Suprapubic skin (tissue), 4 donors: ENCODE results near the gene ERVFRD-1. TPM values are rescaled to one million over a fixed set of nuclear protein-coding genes. Genes with fewer than 3 reads are reported as not detected.

Experiments used
- DNase-seq, 2 donors: peaks; one replicate each; pipeline ENCODE4 v3.0.0-alpha.2; 2019; ENCODE audit warnings: low spot score in 2 of 2
- H3K27ac ChIP-seq: fragments of 200-600 bp; sonication (generic); one replicate; pipeline ENCODE4 v1.5.1; 2019
- H3K27me3 ChIP-seq: fragments of 200-600 bp; sonication (generic); one replicate; pipeline ENCODE4 v1.5.1; 2019
- H3K36me3 ChIP-seq: fragments of 200-600 bp; sonication (generic); one replicate; pipeline ENCODE4 v1.5.1; 2019
- H3K4me1 ChIP-seq: fragments of 200-600 bp; sonication (generic); one replicate; pipeline ENCODE4 v1.5.1; 2019
- H3K4me3 ChIP-seq: fragments of 200-600 bp; sonication (generic); one replicate; pipeline ENCODE4 v1.5.1; 2019; ENCODE audit warnings: mild to moderate bottlenecking
- H3K9me3 ChIP-seq: fragments of 200-600 bp; sonication (generic); one replicate; pipeline ENCODE4 v1.5.1; 2019
- EP300 ChIP-seq: sonication (generic); formaldehyde crosslinking; IDR thresholded peaks from one replicate; pipeline ENCODE4 v1.6.1; 2017; ENCODE audit warnings: antibody characterized with exemption
- POLR2A ChIP-seq, 2 donors: fragments of 450-650 bp; IDR thresholded peaks; one replicate each; pipeline ENCODE4 v1.6.1; 2017; ENCODE audit warnings: antibody characterized with exemption in 2 of 2, mild to moderate bottlenecking in 2 of 2, moderate library complexity in 2 of 2
- POLR2AphosphoS5 ChIP-seq, 3 donors: sonication (generic); formaldehyde crosslinking; IDR thresholded peaks; one replicate each; pipeline ENCODE4 v1.6.1; 2017; ENCODE audit warnings: antibody characterized with exemption in 3 of 3
- WGBS: methylation state at CpG from one replicate; pipeline ENCODE4 v1.1.5; 2018; 5-methylcytosine and 5-hydroxymethylcytosine counted together
- total RNA-seq, 4 donors: library from RNA; depleted of rRNA; stranded (reverse); fragments of >200 nt; gene quantifications; one replicate each; pipeline ENCODE4 v1.1.0, GENCODE V29; 2016
- TF ChIP-seq, protein P1 (sequence below), 2 donors: fragments of 200-600 bp in 1 of 2; fragments of 450-650 bp in 1 of 2; sonication (generic) in 1 of 2; IDR thresholded peaks; one replicate each; pipeline ENCODE4 v1.5.1; 2016 to 2019; ENCODE audit warnings: antibody characterized with exemption in 2 of 2, mild to moderate bottlenecking in 1 of 2, moderate library complexity in 1 of 2

ERVFRD-1 gene
- total RNA-seq, 4 donors from 2014 or later, result not detected

DNA sequence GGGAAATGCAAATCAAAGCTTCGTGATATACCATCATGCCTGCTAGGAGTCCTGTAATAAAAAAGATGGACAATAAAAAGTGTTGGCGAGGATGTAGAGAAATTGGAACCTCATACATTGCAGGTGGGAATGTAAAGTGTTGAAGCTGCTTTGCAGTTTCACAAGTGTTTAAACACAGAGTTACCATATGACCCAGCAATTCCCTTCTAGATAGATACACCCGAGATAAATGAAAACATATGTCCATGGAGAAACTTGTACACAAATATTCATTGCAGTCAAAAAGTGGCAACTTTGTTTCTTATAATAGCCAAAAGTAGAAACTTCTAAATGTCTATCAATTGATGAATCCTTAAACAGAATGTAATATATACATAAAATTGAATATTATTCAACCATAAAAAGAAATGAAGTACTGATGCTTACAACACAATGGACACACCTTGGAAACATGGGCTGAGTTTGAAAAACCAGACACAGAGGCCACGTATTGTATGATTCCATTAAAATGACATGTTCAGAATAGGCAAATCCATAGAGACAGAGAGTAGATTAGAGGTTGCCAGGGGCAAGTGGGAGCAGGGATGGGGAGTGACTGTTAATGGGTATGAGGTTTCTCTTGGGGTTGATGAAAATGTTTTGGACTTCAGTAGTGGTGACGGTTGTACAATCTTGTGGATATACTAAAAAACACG is 20.8 kb upstream of the ERVFRD-1 start:
- Histone ChIP-seq H3K9me3 (no peaks in the 10 kb centered on the region), H3K4me1 (no peaks in the 10 kb centered on the region), H3K27ac (no peak overlapping the region), H3K4me3 (no peak overlapping the region), H3K36me3 (peaks cover 13% of the 10 kb centered on the region), H3K27me3 (no peaks in the 10 kb centered on the region)
- 87% methylated on average over 6 of the region's 6 CpGs for WGBS
- TF ChIP-seq, protein P1, sequence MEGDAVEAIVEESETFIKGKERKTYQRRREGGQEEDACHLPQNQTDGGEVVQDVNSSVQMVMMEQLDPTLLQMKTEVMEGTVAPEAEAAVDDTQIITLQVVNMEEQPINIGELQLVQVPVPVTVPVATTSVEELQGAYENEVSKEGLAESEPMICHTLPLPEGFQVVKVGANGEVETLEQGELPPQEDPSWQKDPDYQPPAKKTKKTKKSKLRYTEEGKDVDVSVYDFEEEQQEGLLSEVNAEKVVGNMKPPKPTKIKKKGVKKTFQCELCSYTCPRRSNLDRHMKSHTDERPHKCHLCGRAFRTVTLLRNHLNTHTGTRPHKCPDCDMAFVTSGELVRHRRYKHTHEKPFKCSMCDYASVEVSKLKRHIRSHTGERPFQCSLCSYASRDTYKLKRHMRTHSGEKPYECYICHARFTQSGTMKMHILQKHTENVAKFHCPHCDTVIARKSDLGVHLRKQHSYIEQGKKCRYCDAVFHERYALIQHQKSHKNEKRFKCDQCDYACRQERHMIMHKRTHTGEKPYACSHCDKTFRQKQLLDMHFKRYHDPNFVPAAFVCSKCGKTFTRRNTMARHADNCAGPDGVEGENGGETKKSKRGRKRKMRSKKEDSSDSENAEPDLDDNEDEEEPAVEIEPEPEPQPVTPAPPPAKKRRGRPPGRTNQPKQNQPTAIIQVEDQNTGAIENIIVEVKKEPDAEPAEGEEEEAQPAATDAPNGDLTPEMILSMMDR (IDR thresholded peaks at IDR 0.05), result no peak
- TF ChIP-seq EP300, result no peak
- TF ChIP-seq POLR2A (IDR thresholded peaks at IDR 0.05), result no peak
- no peak for TF ChIP-seq POLR2AphosphoS5 (IDR thresholded peaks at IDR 0.05)
- DNase-seq, result no peak

DNA sequence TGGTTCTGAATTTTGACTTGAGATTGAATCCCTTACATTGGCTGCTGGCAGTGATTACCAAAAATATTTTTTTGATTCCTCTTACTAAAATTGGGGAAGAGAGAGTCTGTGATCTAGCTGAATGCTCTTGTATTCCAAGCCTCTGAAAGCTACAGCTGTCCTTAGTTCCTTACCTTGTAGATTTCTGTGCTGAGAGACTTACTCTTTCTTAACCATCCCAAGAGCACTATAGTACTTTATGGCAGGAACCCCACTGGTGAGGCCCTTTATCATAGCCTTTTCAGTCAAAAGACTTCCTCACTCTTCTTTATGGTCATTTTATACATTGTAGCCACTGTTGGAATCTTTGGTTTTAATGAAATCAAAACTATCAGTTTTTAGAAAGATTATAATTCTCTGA is 19.1 kb upstream of the ERVFRD-1 start:
- Histone ChIP-seq H3K27me3 (no peaks in the 10 kb centered on the region), H3K27ac (no peak overlapping the region), H3K4me1 (peaks cover 10% of the 10 kb centered on the region), H3K36me3 (peaks cover 8% of the 10 kb centered on the region), H3K4me3 (no peak overlapping the region), H3K9me3 (no peaks in the 10 kb centered on the region)
- no peak for DNase-seq
- TF ChIP-seq POLR2AphosphoS5 (IDR thresholded peaks at IDR 0.05) (no peak), EP300 (no peak)
- TF ChIP-seq, protein P1 (IDR thresholded peaks at IDR 0.05), result no peak

DNA sequence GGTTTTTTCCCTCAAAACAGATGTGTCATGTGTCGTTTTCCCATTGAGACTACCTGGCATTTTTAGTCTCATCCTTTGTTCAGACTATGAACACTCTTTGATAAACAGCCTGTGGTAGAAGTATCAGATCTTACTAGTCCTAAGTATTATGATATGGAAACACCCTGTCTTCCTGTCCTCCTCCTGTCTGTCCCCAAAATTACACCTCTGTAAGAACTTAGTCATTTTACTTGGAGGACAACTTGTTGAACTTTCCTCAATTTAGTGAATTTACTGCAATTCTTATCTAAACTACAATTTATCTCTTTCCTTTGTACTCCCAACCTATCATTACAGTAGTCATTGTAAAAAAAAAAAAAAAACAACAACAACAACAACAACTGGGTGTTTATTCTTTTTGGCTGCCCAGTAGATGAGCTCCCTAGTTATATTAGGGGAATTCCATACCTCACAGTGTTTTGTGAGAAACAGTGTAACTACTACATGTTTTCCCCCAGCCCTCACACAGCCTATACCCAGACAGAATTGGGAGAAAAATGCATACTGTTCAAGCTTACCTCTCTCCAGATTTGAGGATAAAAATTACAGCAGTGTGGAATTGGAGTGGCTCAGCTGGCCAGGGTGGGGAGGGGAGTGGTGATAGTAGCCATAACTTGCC is 18.5 kb upstream of the ERVFRD-1 start:
- H3K4me1 ChIP-seq, result peaks cover 10% of the 10 kb centered on the region
- no peak for DNase-seq
- peaks cover 2% of the 10 kb centered on the region for H3K36me3 ChIP-seq
- H3K4me3 ChIP-seq, result no peak overlapping the region
- 28% methylated on average over 1 of the region's 1 CpG for WGBS
- no peak overlapping the region for H3K27ac ChIP-seq
- no peaks in the 10 kb centered on the region for H3K27me3 ChIP-seq
- H3K9me3 ChIP-seq, result no peaks in the 10 kb centered on the region
- TF ChIP-seq, protein P1 (IDR thresholded peaks at IDR 0.05), result no peak
- TF ChIP-seq EP300, result no peak
- TF ChIP-seq POLR2AphosphoS5 (IDR thresholded peaks at IDR 0.05), result no peak
- no peak for TF ChIP-seq POLR2A (IDR thresholded peaks at IDR 0.05)

DNA sequence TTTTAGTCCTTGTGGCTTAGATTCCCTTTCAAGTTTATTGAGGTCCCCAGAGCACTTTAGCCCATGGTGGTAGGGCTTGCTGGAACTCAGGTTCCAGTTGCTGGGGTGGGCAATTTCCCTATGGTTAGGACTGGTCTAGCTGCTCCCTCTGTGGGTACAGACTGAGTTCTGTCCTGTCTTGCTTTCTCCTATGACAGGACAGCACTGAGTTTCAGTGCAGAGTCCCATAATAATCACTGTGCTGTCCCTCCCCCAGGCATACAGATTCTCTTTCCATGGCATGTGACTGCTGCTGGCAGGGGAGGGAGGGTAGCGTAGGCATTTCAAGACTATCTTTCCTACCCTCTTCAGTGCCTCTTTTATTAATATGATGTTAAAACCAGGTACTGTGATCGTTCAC is 17.1 kb upstream of the ERVFRD-1 start:
- no peak for TF ChIP-seq POLR2AphosphoS5 (IDR thresholded peaks at IDR 0.05)
- TF ChIP-seq POLR2A (IDR thresholded peaks at IDR 0.05), result no peak
- TF ChIP-seq, protein P1 (IDR thresholded peaks at IDR 0.05), result no peak
- no peak for TF ChIP-seq EP300
- H3K27ac ChIP-seq, result no peak overlapping the region
- H3K4me3 ChIP-seq, result no peak overlapping the region
- H3K9me3 ChIP-seq, result no peaks in the 10 kb centered on the region
- DNase-seq, result no peak
- H3K36me3 ChIP-seq, result no peaks in the 10 kb centered on the region
- H3K4me1 ChIP-seq, result peaks cover 16% of the 10 kb centered on the region
- H3K27me3 ChIP-seq, result no peaks in the 10 kb centered on the region
- WGBS, result 94% methylated on average over 2 of the region's 2 CpGs

DNA sequence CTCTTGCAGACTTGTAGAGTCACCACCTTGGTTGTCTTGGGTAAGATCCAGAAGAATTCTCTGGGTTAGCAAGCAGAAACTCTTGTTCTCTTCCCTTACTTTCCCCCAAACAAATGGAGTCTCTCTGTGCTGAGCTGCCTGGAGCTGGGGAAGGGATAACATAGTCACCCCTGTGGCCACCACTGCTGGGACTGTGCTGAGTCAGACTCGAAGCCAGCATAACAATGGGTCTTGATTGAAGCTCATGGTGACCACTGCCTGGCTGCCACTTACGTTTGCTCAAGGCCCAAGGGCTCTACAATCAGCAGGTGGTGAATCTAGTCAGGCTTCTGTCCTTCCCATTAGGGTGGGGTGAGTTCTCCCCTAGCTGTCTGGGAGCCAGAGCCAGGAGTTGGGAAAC is 15.4 kb upstream of the ERVFRD-1 start:
- Histone ChIP-seq H3K27me3 (no peaks in the 10 kb centered on the region), H3K27ac (peak overlapping the region; percentile 4), H3K9me3 (no peaks in the 10 kb centered on the region), H3K36me3 (no peaks in the 10 kb centered on the region), H3K4me3 (no peak overlapping the region), H3K4me1 (peaks cover 21% of the 10 kb centered on the region)
- no peak for DNase-seq
- WGBS, result no CpG with 5 or more reads among the region's 2 CpGs
- TF ChIP-seq POLR2AphosphoS5 (IDR thresholded peaks at IDR 0.05) (no peak), POLR2A (IDR thresholded peaks at IDR 0.05) (no peak), EP300 (no peak)
- TF ChIP-seq, protein P1 (IDR thresholded peaks at IDR 0.05), result no peak
